Loucy (cell line): ENCODE results near the gene KLLN.

Experiments
- H2AFZ ChIP-seq: fragments of 200-600 bp; sonication (generic); 2 replicates; pipeline ENCODE4 v1.6.0; 2016; ENCODE audit warnings: antibody characterized with exemption, mild to moderate bottlenecking, low read length, moderate library complexity
- H3F3A ChIP-seq: fragments of 200-600 bp; 2 replicates; pipeline ENCODE4 v1.6.0; 2016; ENCODE audit warnings: antibody characterized with exemption, low read depth, mild to moderate bottlenecking
- H3K27me3 ChIP-seq: fragments of 200-600 bp; sonication (generic); 2 replicates; pipeline ENCODE4 v1.6.1; 2014; ENCODE audit warnings: low read length, mild to moderate bottlenecking; ENCODE audit not compliant: insufficient read depth, poor library complexity, severe bottlenecking
- H3K36me3 ChIP-seq: fragments of 200-600 bp; sonication (generic); 2 replicates; pipeline ENCODE4 v1.6.1; 2016; ENCODE audit warnings: low read length; ENCODE audit not compliant: insufficient read depth
- H3K4me1 ChIP-seq: fragments of 200-600 bp; sonication (generic); 2 replicates; pipeline ENCODE4 v1.5.1; 2014; ENCODE audit warnings: low read length, mild to moderate bottlenecking; ENCODE audit not compliant: insufficient read depth, poor library complexity, severe bottlenecking
- H3K4me2 ChIP-seq: fragments of 200-600 bp; sonication (generic); 2 replicates; pipeline ENCODE4 v1.6.0; 2014; ENCODE audit warnings: antibody characterized with exemption, low read length, low read depth, mild to moderate bottlenecking; ENCODE audit not compliant: poor library complexity, severe bottlenecking
- H3K4me3 ChIP-seq: fragments of 200-600 bp; sonication (generic); 2 replicates; pipeline ENCODE4 v1.5.1; 2014; ENCODE audit warnings: low read length, mild to moderate bottlenecking, mixed read lengths; ENCODE audit not compliant: poor library complexity, severe bottlenecking
- H3K79me2 ChIP-seq: fragments of 200-600 bp; sonication (generic); 2 replicates; pipeline ENCODE4 v1.6.1; 2014; ENCODE audit warnings: low read length; ENCODE audit not compliant: insufficient read depth
- H3K9ac ChIP-seq: fragments of 200-600 bp; sonication (generic); 2 replicates; pipeline ENCODE4 v1.6.0; 2014; ENCODE audit warnings: mild to moderate bottlenecking, low read depth, low read length, moderate library complexity; ENCODE audit not compliant: poor library complexity, severe bottlenecking
- H3K9me2 ChIP-seq: fragments of 200-600 bp; sonication (generic); replicated peaks from 2 replicates; pipeline ENCODE4 v1.6.1; 2016; ENCODE audit warnings: low read depth, low read length, mixed read lengths
- H3K9me3 ChIP-seq: fragments of 200-600 bp; sonication (generic); 2 replicates; pipeline ENCODE4 v1.6.1; 2014; ENCODE audit warnings: mild to moderate bottlenecking, antibody characterized with exemption, low read length, low read depth; ENCODE audit not compliant: insufficient read depth
- H4K20me1 ChIP-seq: fragments of 200-600 bp; sonication (generic); 2 replicates; pipeline ENCODE4 v1.6.0; 2014; ENCODE audit warnings: antibody characterized with exemption, low read length, mild to moderate bottlenecking; ENCODE audit not compliant: insufficient read depth, poor library complexity, severe bottlenecking
- CTCF ChIP-seq: fragments of 200-600 bp; sonication (generic); conservative IDR thresholded peaks from 2 replicates; pipeline ENCODE4 v1.5.1; 2014; ENCODE audit warnings: mild to moderate bottlenecking, antibody characterized with exemption, low read length
- EZH2phosphoT487 ChIP-seq: fragments of 200-600 bp; IDR thresholded peaks from 2 replicates; pipeline ENCODE4 v1.6.1; 2018; ENCODE audit warnings: antibody characterized with exemption, mild to moderate bottlenecking, moderate library complexity, borderline replicate concordance

The KLLN gene

DNA sequence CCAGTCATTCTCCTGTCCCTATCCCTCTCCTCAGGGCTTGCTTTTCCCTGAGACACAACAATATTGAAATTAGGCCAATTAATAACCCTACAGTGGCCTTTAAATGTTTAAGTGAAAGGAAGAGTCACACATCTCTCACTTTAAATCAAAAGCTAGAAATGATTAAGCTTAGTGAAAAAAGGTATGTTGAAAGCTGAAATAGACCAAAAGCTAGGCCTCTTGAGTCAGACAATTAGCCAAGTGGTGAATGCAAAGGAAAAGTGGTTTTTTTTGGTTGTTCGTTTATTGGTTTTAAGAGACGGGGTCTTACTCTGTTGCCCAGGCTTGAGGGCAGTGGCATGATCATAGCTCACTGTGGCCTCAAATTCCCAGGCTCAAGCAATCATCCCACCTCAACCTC, 35.7 kb downstream of the KLLN start:
- Histone ChIP-seq H3K9me2 (no peaks in the 10 kb centered on the region), H4K20me1 (no peaks in the 10 kb centered on the region), H3K4me2 (no peak overlapping the region), H3K9ac (no peak overlapping the region), H3K4me1 (peaks cover 24% of the 10 kb centered on the region), H3K79me2 (no peaks in the 10 kb centered on the region), H3K27me3 (no peaks in the 10 kb centered on the region), H3K9me3 (0 out of 2 replicates have a peak, but pooled peaks cover 3% of the 10 kb centered on the region), H2AFZ (no peak overlapping the region), H3F3A (0 out of 2 replicates have a peak, but pooled peaks cover 3% of the 10 kb centered on the region), H3K36me3 (no peaks in the 10 kb centered on the region), H3K4me3 (no peak overlapping the region)
- TF ChIP-seq CTCF (no peak), EZH2phosphoT487 (no peak)

DNA sequence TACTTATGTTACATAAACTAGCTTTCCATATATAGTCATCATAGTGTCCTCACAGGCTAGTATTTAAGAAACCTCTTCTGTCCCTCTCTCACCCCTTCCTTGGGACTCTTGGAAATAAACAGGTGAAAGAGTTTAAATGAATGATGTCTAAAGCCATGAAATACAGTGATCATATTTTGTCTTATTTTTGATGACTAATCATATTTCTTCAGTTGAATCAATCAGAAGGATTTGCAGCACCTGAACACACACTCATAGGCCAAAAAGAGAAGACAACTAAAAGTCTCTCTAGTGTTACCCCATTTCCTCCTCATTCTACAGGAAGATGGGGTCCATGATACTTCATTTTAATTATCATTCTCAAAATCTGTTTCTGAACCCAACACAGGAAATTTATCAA, 36.7 kb downstream of the KLLN start:
- Histone ChIP-seq H3K4me3 (no peak overlapping the region), H3K9me2 (no peaks in the 10 kb centered on the region), H4K20me1 (no peaks in the 10 kb centered on the region), H3K9ac (no peak overlapping the region), H3K4me2 (peak overlapping the region; percentile 4), H3K9me3 (0 out of 2 replicates have a peak, but pooled peaks cover 3% of the 10 kb centered on the region), H3K27me3 (no peaks in the 10 kb centered on the region), H3F3A (0 out of 2 replicates have a peak, but pooled peaks cover 3% of the 10 kb centered on the region), H2AFZ (no peak overlapping the region), H3K4me1 (peaks cover 24% of the 10 kb centered on the region), H3K79me2 (no peaks in the 10 kb centered on the region), H3K36me3 (no peaks in the 10 kb centered on the region)
- TF ChIP-seq CTCF, result no peak

DNA sequence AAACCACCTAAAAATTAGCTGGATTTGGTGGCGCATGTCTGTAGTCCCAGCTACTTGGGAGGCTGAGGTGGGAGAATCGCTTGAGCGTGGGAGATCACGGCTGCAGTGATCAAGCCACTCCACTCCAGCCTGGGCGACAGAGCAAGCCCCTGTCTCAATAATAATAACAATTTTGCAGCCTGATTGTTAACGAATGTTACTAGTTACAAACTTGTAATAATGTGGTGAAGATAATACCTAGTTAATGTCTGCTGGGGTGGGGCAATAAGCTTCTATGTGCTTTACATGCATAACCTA, 44.1 kb downstream of the KLLN start:
- Histone ChIP-seq H3K79me2 (peaks cover 38% of the 10 kb centered on the region), H3K4me1 (peaks cover 30% of the 10 kb centered on the region), H3F3A (no peaks in the 10 kb centered on the region), H3K4me3 (peak overlapping the region; percentile 90), H3K36me3 (no peaks in the 10 kb centered on the region), H3K9me2 (no peaks in the 10 kb centered on the region), H3K9ac (peak overlapping the region; percentile 95), H2AFZ (no peak overlapping the region), H3K4me2 (peak overlapping the region; percentile 83), H4K20me1 (peaks cover 35% of the 10 kb centered on the region), H3K9me3 (no peaks in the 10 kb centered on the region), H3K27me3 (peaks cover 5% of the 10 kb centered on the region)
- TF ChIP-seq CTCF (no peak), EZH2phosphoT487 (no peak)
